ENCODE measurements around the gene COLEC12.
A peak's percentile ranks its signal among the peaks of the same experiment; 100 is the strongest.

The COLEC12 gene

DNA sequence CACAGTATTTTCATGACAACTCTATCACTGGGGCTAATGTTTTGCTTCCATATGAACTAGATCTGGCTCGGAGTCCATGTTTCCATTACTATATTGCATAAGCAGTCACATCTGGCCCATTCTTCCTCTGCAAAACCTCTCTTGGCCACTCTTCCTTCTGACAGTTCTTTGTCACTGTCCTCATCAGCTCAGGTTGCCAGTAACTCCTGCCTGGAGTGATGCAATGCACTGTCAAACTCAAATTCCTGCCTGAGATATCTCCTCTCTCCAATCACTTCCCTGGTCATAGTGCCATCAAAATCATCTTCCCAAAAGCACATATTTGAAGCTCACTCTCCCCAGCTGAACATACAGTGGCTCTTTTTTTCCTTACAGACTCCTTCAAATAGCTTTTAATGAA, 66.1 kb downstream of the COLEC12 start:
- no peak for DNase-seq

DNA sequence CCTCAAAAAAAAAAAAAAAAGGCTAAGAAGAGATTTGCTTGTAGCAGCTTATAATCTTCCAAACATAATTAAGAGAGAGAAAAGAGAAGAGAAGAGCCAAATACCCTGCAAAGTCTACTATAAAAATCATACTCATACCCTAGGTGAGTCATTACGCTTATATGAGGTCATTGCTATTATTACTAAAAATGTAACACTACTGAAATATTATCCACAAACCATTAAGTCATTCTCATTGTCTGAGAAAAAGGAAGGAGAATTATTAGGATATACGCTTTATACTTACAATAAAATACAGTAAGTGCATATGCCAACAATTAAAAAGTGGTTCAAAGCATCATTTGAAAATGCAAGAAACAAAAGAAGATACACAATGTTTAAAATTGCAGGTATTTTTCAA, 66.5 kb downstream of the COLEC12 start:
- no peak for DNase-seq

DNA sequence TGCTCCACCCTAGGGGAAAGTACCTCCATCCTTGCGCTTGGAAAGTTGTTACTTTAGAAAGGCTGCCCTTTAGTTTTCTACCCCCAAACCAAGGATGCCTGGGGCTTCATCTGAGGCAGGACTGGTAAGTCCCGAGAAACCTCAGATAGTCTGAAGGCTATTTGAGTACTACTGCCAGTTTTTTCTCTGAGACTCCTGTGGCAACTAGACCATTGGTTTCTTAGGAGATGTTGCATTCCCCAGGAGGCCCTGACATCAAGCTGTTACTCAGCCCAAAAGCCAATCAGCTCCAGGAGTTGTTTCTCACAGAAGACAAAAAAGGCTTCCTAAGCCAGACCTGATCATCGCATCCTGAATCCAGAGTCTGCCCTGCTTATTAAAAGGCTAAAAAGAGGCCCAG, 67.2 kb downstream of the COLEC12 start:
- DNase-seq: no peak

DNA sequence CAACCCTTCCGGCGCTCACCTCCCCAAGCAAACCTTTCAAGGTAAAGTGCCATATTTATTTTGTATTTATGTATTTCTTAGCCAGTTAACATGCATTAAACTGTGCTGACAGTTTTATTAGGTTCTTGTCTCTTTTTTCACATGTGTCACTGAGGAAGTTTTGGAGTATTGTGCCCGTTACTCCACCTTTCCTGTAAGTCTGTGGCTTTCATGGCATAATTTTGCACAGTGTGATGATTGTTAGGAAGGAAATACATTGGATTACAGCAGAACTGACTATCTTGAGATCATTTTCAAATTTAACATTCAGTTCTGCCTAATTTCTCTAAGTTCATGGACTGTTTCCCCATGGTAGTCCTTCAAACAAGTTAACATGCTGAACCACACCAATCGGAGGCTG, 67.7 kb downstream of the COLEC12 start:
- DNase-seq: no peak

DNA sequence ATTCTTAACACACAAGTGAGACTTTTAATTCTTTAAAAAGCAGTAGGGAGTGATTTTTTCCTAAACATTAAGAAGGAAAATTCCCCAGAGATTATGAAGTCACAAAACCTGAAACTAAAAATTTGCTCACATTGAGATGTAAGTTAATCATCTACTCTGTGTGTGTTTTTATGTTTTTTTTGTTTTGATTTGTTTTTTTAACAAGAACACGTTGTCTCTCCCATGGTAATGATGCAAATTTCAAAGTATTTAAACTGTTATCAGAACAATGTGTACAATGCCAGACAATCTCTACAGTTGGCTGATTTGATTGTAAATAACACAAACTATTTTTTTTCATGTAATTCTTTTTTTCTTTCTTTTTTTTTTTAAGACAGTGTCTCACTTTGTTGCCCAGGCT, 71.5 kb downstream of the COLEC12 start:
- no peak for DNase-seq

DNA sequence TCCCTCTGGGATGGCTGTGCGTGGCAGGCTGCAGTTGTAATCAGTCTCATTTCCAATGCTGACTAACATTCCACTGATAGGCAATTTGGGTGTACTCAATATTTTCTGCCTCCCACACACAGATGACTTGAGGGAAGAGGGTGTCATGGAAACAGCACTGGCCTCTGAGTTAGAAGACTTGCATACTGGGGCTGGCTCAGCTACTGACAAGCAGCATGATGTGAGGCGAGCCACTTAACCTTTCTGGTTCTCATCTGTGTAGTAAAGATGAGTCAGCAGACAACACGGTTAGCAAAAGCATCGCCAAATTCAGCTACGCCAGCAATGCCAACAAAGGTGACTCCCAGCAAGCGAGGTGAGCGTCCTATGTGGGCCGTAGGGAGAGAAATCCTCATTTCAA, 73.5 kb downstream of the COLEC12 start:
- no peak for DNase-seq

DNA sequence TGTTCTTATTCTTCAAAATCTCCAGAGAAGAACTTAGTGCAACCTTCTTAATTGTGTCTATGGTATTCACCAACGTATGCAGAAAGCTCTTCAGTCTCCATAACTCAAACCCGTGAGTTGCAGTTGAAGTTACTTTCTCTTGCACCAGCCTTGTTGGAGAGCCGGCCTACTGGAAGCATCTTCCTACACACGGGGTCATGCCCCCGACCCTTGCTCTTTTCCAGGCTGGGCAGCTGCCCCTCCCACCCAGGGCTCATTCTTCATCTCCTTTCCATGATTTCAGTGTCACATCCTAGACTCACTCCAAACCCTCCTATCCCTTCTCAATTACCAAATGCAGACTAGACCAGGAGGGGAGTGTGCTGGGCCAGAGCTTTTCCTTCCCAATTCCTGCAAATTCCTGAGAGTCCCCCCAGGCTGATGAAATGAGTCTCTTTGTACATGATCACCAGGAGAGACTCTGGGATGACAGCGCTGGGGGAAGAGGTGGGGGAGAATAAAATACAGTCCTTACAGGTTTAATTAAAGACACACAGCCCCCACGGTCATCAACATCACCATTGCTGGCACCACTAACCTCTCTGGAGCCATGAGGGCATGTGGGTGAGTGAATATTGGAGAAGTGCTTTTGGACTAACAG, 75.3 kb downstream of the COLEC12 start:
- DNase-seq: no peak

DNA sequence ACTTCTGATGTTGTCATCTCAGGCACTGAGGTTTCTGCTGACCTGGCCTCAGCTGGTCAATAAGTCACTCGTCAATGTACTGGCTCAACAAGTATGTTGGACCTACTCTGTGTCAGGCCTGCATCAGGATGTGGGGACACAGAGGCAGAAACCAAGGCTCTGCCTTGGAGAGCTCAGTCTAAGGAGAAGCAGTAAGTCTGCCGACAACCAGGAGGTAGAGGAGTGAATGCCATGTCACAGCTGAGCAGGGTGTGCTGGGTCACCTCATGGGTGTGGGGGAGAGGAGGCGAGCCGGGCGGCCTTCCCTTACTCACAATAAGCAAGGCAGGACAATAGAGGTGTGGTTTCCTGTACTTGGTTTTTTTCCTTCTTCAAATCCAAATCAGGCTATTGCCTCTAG, 75.8 kb downstream of the COLEC12 start:
- DNase-seq: no peak

DNA sequence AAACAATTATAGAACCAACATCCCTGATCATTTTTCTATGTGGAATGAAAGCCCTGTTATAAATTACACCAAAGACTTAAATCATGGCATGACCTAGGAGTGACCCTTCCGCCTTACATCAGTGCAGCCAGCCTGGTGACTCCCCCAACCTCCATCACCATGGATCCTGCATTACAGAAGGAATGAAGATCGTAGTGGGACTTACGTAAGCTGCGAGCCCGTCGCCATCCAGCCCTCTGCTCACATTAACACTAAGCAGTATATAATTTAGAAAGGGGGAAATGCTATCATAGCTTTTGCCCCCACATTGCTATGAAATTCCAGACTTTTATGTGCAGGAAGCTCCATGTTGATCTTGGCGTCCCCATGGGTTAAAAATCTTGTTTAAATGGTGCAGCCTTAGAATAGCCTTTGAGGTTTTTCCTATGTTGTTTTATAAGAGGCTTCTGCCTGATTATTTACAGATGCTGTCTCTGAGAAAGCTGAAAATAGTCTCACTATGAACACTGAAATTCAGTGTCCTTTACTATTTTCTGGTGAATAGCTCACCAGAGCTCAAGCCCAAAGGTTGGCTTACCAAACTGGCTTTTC, 76.3 kb downstream of the COLEC12 start:
- DNase-seq: no peak

DNA sequence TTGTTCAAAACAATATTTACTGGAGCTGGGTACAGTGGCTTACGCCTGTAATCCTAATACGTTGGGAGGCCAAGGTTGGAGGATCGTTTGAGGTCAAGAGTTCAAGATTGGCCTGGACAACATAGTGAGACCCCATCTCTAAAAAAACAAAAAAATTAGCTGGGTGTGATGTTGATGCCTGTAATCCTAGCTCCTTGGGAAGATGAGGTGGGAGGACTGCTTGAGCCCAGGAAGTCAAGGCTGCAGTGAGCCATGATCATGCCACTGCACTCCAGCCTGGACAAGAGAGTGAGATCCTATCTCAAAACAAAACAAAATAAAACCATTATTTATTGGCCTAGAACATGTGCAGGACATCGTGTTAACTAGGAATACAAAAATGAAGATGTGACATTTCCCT, 77.5 kb downstream of the COLEC12 start:
- DNase-seq: no peak

DNA sequence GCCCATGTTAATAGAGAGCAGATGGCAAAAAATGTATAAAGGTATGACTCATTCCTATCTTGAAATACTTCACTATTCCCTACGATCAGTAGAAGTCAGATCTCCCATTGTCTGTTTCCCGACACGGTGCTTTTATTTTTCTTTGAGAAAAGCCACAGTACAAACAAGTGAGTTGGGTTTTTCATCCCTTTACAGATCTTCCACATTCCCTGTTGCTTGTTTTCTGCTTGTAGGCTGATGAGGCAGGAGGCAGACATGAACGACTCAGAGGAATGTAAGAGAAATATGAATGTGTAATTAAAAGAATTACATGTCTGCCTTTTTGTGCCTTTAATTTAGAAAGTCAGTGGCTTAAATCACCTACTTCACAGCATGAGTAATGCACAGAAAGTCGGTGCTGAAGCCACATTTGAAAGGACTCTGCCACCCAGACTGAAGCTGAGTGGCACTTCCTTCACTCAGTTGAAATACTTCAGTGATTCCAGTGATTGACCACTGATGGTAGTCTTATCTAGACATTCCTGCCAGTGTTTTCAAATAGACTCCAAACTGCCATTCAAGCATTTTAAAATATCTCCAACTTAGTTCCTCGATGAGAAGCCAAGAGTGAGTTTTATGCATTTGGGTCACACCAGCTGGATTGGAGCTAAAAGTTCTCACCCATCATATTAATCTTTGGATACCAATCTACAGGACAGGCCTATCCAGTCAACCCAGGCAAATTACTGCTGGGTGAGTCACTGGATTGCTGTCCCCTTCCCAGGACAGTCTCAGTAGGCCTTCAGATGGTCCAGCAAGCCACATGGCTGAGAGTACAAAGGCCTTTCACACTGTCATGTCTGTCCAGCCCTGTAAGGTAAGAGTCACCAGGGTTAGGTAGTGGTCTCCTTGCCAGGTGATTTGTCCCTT, 79.0 kb downstream of the COLEC12 start:
- DNase-seq: no peak

DNA sequence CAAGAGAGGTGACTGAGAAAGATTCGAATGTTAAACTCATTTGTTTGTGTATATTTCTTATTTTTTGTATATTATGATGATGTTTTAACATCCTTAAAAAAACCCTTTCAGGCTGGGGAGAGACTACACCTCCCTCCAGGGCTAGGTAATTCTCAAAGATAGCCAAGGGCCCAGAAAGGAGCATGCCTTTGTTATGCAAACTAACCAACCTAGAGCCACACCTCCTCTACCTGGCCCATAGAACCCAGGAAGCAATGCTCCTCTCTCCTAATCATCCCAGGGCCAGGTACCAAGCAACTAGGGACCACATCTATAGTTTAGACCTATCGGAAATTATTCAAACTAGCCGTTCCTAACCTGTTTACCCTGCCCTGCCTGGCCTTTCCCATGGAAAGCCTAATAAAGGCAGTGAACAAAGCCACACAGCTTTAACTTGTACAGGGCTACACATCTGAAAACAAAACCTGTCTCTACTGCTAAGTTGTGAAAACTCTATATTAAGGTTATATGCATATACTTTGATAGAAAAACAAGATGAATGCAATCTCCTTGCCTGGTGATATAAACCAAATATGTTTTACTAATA, 79.7 kb downstream of the COLEC12 start:
- DNase-seq: no peak

DNA sequence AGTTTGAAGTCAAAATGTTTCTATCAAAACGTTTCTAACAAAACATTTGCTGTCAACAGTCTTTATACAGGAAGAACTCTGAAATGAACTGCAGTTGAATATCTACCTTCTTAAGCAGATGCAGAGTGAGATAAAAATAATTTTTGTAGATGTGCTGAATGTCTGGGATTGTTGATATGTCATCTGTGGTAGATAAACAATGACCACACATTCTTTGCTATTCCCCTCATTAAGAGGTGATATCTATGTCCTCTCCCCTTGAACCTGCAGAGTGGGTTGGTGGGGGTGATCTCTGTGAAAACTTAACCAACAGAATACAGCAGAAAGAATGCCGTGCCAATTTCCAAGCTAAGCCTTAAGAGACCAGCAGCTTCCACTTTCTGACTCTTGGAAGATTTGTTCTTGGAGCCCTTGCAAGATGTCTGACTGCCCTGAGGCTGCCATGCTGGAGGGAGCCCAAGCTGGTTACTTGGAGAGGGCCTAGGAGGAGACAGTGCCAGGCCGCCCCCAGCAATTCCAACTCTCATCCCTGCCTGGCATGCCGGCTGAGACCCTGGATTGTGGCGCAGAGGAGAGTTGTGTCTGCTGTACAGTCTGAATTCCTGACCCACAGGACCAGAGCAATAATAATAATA, 80.8 kb downstream of the COLEC12 start:
- no peak for DNase-seq

DNA sequence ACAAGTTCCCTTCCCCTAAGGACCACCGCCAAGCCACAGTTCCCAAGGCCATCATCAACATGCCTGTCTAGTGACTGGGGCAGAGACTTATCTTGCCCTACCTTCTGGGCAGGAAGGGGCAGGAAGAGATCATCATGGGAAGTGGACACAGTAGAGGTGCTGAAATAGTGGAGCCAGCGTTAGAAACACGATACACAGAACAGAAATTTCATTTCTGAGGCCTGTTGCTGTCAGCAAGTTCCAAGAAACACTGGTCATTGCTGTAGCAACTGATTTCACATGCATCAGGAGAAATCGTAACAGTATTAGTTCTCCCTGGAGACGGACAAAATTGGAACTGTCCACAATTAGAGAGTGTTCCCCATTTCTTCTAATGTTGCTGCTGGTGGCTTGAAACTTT, 83.0 kb downstream of the COLEC12 start:
- no peak for DNase-seq

DNA sequence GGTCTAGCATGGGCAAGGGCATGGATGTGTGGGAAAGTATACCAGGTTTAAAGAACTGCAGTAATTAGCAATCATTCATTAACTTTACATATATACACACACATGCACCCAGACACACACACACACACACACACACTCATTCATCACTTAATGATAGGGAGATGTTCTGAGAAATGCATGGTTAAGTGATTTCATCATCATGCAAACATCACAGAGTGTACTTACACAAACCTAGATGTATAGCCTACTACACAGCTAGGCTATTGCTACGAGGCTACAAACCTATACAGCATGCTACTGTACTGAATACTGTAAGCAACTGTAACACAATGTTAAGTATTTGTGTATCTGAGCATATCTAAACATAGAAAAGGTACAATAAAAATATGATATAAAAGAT, 83.6 kb downstream of the COLEC12 start:
- DNase-seq: no peak

DNA sequence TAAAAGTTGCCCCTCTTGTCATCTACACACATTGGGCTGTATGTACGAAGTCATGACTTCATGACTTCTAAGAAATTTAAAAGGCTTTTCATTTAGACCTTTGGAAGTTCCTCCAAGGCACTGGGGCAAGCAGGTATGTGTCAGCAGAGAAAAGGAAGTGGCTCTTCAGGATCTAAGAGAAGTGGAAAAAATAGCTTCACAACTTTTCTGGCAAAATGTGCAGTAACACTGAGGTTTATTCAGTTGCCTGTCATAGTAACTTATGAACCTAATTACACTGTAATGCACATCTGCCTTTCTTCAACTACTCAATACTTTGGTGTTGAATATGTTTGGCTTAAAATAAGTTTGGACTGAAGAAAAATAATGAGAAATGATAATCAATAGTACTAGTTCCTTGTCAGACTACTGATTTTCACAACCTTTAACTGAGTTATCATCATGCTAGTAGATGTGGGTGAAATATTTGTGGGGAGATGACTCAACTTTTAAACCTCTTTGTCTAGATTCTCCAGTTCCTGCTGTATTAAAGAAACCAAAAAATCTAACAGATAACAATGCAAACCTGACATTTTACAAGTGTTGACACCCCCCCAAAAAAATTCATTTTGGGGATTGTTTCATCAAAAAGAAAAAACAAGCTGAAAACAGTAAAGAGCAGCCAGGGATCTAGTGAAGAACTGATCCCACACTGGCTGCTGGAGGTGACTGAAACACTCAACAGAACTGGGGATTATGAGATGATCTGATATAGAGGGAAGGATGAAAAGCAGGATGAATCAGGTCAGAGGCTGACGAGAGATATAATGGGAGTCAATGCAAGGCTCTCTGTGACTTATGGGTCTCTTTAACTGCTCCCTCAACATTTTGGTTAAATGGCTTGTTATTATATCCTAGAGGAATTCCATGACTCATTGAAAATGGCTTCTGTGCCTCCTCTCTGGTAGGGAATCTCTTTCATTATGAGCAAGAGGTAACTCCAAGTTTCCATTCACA, 84.6 kb downstream of the COLEC12 start:
- DNase-seq: peak; percentile 7

DNA sequence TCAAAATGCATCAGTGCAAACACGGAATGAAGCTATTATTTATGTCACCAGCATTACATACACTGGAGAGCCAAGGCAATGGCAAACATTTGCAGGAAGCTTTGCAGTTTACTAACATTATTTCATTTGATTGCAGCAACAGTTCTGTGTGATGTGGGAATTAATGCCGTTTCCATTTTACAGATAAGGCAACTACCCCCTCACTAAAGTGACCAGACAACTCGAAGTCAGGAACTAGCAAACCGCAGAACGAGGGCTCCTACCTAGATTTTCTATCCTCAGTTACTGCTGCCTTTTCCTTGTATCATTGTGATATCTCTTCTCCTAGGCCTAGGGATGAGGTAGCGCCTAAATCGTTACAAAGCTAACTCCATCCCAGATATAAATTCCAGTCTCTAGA, 85.5 kb downstream of the COLEC12 start:
- DNase-seq: no peak

DNA sequence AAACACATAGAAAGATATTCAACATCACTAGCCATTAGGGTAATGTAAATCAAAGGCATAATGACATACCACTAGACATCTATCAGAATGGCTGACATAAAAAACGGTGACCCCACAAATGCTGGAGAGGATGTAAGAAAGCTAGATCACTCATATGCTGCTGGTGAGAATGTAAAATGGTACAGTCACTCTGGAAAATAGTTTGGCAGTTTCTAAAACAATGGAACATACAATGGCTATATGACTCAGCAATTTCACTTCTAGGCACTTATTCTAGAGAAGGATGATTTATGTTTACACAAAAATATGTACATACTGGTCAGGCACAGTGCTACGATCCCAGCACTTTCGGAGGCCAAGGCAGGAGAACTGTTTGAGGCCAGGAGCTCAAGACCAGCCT, 87.3 kb downstream of the COLEC12 start:
- no peak for DNase-seq

DNA sequence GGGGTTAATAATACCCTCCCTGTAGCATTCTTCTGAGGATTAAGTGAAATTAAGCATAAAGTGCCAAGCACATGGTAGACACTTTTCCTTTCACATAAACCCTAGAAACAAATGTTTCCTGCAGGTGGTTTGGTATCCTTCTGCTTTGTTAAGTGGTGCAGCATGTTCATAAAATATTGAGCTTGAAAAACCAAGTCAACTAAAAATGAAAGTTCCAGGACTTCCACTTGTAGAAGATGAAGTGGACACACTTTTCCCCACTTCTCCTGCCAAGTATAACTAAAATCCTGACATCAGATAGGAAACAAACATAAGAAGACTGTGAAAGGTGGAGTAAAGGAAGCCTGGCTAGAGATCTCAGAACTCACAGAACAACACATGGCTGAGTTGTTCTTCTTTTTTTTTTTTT, 90.5 kb downstream of the COLEC12 start:
- DNase-seq: no peak

DNA sequence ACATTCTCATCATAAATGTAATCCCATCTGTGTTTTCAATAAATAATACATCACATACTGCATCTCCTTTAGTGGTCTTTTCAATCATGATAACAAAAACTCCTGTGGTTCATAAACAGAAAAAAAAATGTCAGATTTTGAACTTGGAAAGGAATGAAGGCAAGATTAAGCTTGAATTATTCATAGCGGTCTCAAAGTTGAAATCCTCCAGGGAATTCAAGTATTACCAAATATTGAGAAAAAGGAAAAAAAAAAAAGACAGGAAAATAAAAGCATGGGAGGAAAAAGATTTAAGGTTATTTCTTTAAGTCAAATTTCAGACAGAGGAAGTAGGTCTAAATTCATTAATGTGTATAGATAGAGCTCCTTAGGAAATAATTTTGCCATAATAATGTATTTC, 92.1 kb downstream of the COLEC12 start:
- DNase-seq: no peak

DNA sequence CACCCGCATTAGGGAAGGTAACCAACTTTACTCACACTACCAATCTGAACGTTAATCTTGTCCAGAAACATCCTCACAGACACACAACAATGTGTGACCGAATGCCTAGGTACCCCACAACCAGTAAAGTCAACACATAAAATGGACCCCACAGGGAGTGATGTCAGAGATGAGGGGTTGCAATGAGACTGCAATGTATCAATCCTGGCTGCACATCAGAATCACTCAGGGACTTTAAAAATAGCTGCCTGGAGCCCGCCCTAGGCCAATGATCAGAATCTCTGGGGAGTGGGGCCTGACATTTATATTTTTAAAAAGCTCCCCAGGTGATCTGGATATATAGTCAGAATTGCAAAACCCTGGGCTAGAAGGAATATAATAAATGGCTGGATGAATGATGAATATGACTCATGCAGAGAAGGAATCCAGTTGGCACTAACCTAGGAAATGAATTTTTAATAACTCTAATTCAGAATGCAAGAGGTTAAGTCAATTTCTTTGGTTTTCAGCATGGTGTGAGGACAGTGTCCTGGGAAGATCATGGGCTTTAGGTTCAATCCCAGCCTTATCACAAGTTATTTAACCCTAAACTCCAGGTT, 92.8 kb downstream of the COLEC12 start:
- no peak for DNase-seq

DNA sequence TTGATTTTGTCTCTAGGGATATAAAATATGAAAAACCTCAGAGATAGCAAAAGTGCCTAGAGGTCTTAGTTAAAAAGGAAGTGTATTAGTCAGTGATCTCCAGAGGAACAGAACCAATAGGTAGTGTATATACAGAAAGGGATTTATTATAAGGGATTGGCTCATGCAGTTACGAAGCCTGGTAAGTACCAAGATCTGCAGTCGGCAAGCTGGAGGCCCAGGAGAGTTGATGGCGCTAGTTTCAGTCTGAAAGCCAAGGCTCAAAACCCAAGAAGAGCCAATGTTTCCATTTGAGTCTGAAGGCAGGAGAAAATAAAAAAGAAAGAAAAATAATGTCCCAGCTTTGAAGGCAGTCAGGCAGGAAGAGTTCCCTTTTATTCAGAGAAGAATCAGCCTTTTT, 93.3 kb downstream of the COLEC12 start:
- DNase-seq: no peak
